SJSA1 (cell line): ENCODE data around the gene SUPT3H. TPM values are rescaled to one million over a fixed set of nuclear protein-coding genes. Genes with fewer than 3 reads are reported as not detected.
A peak's percentile ranks its signal among the peaks of the same experiment; 100 is the strongest.

Experiments
- DNase-seq, 2 experiments: peaks; one replicate each; pipeline ENCODE4 v3.0.0-alpha.2; 2015 to 2020; ENCODE audit warnings: low spot score in 2 of 2, low read depth in 1 of 2
- H3K27ac ChIP-seq: fragments of 250-450 bp; sonication (Bioruptor Pico); 2 replicates; pipeline ENCODE4 v1.5.1; 2020; ENCODE audit warnings: mild to moderate bottlenecking, moderate library complexity
- H3K27me3 ChIP-seq: fragments of 250-450 bp; sonication (Bioruptor Pico); replicated peaks from 2 replicates; pipeline ENCODE4 v1.5.1; 2020; ENCODE audit warnings: mild to moderate bottlenecking, moderate library complexity
- H3K36me3 ChIP-seq: fragments of 250-450 bp; sonication (Bioruptor Pico); 2 replicates; pipeline ENCODE4 v1.5.1; 2020; ENCODE audit warnings: mild to moderate bottlenecking
- H3K4me1 ChIP-seq: fragments of 250-450 bp; sonication (Bioruptor Pico); replicated peaks from 2 replicates; pipeline ENCODE4 v1.6.1; 2021; ENCODE audit warnings: mild to moderate bottlenecking
- H3K4me3 ChIP-seq: fragments of 250-450 bp; sonication (Bioruptor Pico); 2 replicates; pipeline ENCODE4 v1.5.1; 2020; ENCODE audit warnings: mild to moderate bottlenecking
- H3K9me3 ChIP-seq: fragments of 250-450 bp; sonication (Bioruptor Pico); replicated peaks from 2 replicates; pipeline ENCODE4 v1.5.1; 2020; ENCODE audit warnings: mild to moderate bottlenecking
- total RNA-seq: library from RNA; depleted of rRNA; stranded (reverse); fragments of >200 nt; shearing (Covaris generic); gene quantifications from 2 replicates; pipeline ENCODE4 v1.2.3, GENCODE V29; 2014

Gene SUPT3H
- total RNA-seq, 1 experiment from 2014 or later, result 6.7 TPM

DNA sequence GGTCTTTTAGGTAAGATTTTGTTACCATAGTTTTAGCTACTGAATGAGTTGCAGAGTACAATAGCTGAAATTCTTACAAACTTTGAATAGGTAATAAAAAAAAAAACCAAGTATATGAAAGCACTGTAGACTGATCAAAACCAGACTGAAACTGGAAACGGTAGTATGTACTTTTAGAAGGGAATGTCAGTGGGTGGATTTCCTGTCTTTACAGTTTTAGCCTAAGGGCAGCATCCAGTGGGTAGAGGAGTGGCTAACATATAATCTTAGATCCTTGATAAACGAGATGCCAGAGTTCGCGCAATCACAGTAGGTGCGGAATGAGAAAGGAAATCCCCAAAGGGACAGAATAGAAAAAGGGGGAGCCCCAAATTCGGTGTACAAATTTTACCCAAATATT lies 435.5 kb downstream of the SUPT3H start:
- no peaks in the 10 kb centered on the region for H3K4me1 ChIP-seq
- no peak for DNase-seq

DNA sequence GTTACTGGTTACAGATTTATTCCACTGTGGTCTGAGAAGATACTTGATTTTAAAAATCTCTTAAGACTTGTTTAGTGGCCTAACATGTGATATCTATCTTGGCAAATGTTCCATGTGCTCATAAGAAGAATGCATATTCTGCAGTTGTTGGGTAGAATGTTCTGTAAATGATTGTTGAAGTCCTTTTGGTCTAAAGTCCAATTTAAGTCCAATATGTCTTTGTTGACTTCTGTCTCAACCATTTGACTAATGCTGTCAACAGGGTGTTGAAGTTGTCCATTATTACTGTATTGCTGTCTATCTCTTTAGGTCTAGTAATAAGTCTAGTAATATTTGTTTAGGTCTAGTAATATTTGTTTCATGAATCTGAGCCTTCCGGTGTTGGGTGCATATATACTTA lies 437.4 kb downstream of the SUPT3H start:
- no peaks in the 10 kb centered on the region for H3K9me3 ChIP-seq
- no peak overlapping the region for H3K27ac ChIP-seq
- H3K4me3 ChIP-seq, result no peak overlapping the region
- no peaks in the 10 kb centered on the region for H3K36me3 ChIP-seq
- H3K27me3 ChIP-seq, result no peaks in the 10 kb centered on the region
- no peak for DNase-seq
- H3K4me1 ChIP-seq, result no peaks in the 10 kb centered on the region

More for the DNA sequence above, 435.5 kb downstream of the SUPT3H start:
- no peaks in the 10 kb centered on the region for H3K27me3 ChIP-seq
- H3K36me3 ChIP-seq, result no peaks in the 10 kb centered on the region
- H3K4me3 ChIP-seq, result no peak overlapping the region
- H3K9me3 ChIP-seq, result no peaks in the 10 kb centered on the region
- H3K27ac ChIP-seq, result no peak overlapping the region

DNA sequence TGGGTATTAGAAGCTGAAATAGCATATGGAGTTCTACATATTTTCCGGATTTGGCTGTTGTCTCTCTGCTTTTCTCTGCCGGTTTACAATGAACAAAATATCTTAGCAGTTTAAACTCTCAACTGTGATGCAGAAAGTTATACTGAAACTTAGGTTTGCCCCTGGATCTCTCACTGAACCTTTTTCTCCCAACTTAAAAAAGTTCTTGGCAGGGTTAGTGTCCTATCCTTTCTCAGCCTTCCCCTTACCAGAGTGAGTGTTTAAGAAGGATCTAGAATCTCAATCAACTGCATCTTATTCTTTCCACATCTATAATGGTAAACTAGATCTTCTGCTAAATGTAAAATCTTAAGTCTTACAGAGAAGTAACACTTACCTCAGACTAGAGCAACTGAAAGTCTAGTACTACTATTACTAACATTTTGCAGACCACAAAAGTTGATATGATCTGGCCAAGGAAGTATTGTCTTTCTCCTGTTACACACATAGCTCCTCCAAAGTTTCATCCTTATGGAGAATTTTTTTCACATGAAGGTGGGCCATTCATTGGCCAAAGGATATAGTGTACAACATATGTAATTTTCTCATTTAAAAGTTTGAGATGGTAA lies 441.9 kb downstream of the SUPT3H start:
- Histone ChIP-seq H3K4me1 (no peaks in the 10 kb centered on the region), H3K4me3 (no peak overlapping the region), H3K9me3 (no peaks in the 10 kb centered on the region), H3K27ac (no peak overlapping the region), H3K27me3 (no peaks in the 10 kb centered on the region), H3K36me3 (no peaks in the 10 kb centered on the region)
- no peak for DNase-seq

- H3K27me3 ChIP-seq, result no peaks in the 10 kb centered on the region
- no peaks in the 10 kb centered on the region for H3K36me3 ChIP-seq
- H3K4me3 ChIP-seq, result no peak overlapping the region
- no peaks in the 10 kb centered on the region for H3K4me1 ChIP-seq
- no peak for DNase-seq
- no peak overlapping the region for H3K27ac ChIP-seq
- H3K9me3 ChIP-seq, result no peaks in the 10 kb centered on the region
These were observed 444.6 kb downstream of the SUPT3H start for GRCh38 chr6:44933108-44933507.

GRCh38 chr6:44932651-44933091 lies 445.1 kb downstream of the SUPT3H start:
- no peak for DNase-seq
- Histone ChIP-seq H3K27ac (no peak overlapping the region), H3K4me1 (no peaks in the 10 kb centered on the region), H3K4me3 (no peak overlapping the region), H3K36me3 (no peaks in the 10 kb centered on the region), H3K9me3 (no peaks in the 10 kb centered on the region), H3K27me3 (no peaks in the 10 kb centered on the region)

- no peaks in the 10 kb centered on the region for H3K9me3 ChIP-seq
- H3K27me3 ChIP-seq, result no peaks in the 10 kb centered on the region
- no peak overlapping the region for H3K4me3 ChIP-seq
- no peaks in the 10 kb centered on the region for H3K36me3 ChIP-seq
- H3K4me1 ChIP-seq, result no peaks in the 10 kb centered on the region
- no peak overlapping the region for H3K27ac ChIP-seq
- no peak for DNase-seq
These were observed 446.3 kb downstream of the SUPT3H start for GRCh38 chr6:44931385-44931784.

GRCh38 chr6:44926556-44926955 lies 451.2 kb downstream of the SUPT3H start:
- DNase-seq, result no peak

DNA sequence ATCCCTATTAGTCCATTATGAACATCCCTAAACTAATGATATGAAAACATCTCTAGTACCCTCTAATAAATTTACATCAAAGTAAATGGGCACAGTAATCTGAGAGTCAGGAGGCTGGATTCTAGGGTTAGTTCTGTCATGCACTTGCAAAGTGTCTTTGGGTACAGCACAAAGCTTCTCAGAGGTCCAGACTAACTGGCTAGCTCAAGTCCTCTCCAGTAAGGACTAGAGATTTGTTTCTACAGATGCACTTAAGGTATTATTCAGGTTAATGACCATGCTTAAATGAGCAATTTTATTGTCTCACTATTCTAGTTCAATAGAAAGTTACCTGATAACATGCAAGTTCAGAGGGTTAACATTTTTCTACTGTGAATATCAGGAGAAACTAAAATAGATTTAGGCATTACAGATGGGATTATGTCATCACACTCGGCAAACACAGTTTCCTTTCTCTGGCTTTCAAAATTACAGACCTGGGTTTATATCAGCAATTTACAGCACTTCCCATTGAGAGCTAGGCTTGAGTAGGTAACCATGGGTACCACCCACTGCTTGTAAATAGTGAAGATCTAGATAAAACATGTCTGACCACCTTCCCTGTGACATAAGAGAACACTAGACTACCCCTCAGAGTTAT lies 452.5 kb downstream of the SUPT3H start:
- H3K27me3 ChIP-seq, result 0 out of 2 replicates have a peak, but pooled peaks cover 2% of the 10 kb centered on the region
- no peak overlapping the region for H3K4me3 ChIP-seq
- no peak overlapping the region for H3K27ac ChIP-seq
- DNase-seq, result no peak
- H3K4me1 ChIP-seq, result peaks cover 7% of the 10 kb centered on the region
- no peaks in the 10 kb centered on the region for H3K36me3 ChIP-seq
- no peaks in the 10 kb centered on the region for H3K9me3 ChIP-seq

More at GRCh38 chr6:44926556-44926955, 451.2 kb downstream of the SUPT3H start:
- H3K27me3 ChIP-seq, result 0 out of 2 replicates have a peak, but pooled peaks cover 2% of the 10 kb centered on the region
- H3K4me1 ChIP-seq, result no peaks in the 10 kb centered on the region
- no peaks in the 10 kb centered on the region for H3K9me3 ChIP-seq
- H3K36me3 ChIP-seq, result no peaks in the 10 kb centered on the region
- H3K27ac ChIP-seq, result no peak overlapping the region
- H3K4me3 ChIP-seq, result no peak overlapping the region

DNA sequence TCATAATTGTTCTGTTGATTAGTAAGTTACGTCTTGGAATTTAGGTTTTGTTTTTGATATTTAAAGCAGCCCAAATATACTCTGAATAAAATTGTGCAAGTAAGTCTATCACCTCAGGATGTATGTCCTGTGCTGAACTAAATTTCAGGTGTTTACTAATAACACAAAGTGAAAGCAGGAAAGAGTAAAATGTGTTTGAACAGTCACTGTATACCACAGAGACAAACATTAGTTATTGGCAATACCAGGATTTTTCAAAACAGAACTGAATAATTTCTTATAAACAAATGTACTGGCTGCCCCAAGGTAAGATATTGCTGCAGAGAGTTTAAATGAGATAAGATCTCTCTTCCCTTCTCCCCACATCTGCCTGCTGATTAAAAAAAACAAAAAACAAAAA lies 454.3 kb downstream of the SUPT3H start:
- no peak overlapping the region for H3K27ac ChIP-seq
- H3K4me1 ChIP-seq, result peaks cover 7% of the 10 kb centered on the region
- 0 out of 2 replicates have a peak, but pooled peaks cover 2% of the 10 kb centered on the region for H3K27me3 ChIP-seq
- no peak for DNase-seq
- H3K36me3 ChIP-seq, result no peaks in the 10 kb centered on the region
- H3K4me3 ChIP-seq, result no peak overlapping the region
- H3K9me3 ChIP-seq, result no peaks in the 10 kb centered on the region

DNA sequence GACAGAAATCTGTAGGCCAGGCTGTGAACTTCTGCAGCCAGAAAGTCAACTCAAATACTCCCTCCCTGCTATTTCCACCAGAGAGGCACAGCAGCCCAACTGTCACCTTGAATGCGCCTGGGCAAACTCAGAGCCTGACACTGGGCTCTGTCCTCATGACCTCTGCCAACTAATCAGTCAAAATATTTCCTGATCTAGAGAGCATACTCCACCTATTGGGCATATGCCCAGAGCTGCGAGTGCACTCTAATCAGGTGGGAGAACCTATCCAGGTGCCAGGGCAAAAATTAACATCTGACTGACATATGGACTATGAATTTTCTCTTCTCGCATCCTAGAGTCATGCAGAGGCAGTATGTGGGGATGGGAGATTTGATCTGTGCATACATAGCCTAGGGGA lies 455.9 kb downstream of the SUPT3H start:
- no peaks in the 10 kb centered on the region for H3K36me3 ChIP-seq
- no peak overlapping the region for H3K27ac ChIP-seq
- DNase-seq, result no peak
- no peak overlapping the region for H3K4me3 ChIP-seq
- peaks cover 7% of the 10 kb centered on the region for H3K4me1 ChIP-seq
- no peaks in the 10 kb centered on the region for H3K9me3 ChIP-seq
- 0 out of 2 replicates have a peak, but pooled peaks cover 2% of the 10 kb centered on the region for H3K27me3 ChIP-seq

DNA sequence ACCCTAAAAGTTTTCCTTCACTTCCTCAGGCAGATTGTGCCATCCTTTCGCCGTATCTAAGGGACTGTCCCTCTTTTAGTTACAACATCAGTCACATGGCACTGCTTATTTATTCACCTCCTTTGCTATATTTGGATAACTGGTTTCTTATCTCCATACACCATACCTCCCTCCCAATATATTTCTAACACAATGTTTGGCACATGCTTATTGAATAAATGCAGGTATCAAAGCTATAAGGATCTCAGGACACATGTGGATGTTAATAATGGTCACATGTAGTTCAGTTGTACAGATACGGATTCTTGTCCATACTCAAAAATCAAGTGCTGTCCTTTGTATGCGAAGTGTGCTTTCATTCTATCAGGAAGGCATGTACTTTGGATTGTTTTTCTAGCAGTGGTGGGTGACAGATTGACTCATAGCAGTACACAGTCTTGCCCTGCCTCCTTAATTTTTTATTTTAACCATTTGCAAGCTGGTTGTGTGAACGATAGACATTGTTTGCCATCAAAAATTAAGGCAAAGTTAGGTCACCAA lies 456.7 kb downstream of the SUPT3H start:
- Histone ChIP-seq H3K4me1 (peaks cover 7% of the 10 kb centered on the region), H3K27ac (no peak overlapping the region), H3K9me3 (no peaks in the 10 kb centered on the region), H3K36me3 (no peaks in the 10 kb centered on the region), H3K4me3 (no peak overlapping the region), H3K27me3 (0 out of 2 replicates have a peak, but pooled peaks cover 2% of the 10 kb centered on the region)
- DNase-seq, result peak in 1 of 2 experiments; percentile 9

DNA sequence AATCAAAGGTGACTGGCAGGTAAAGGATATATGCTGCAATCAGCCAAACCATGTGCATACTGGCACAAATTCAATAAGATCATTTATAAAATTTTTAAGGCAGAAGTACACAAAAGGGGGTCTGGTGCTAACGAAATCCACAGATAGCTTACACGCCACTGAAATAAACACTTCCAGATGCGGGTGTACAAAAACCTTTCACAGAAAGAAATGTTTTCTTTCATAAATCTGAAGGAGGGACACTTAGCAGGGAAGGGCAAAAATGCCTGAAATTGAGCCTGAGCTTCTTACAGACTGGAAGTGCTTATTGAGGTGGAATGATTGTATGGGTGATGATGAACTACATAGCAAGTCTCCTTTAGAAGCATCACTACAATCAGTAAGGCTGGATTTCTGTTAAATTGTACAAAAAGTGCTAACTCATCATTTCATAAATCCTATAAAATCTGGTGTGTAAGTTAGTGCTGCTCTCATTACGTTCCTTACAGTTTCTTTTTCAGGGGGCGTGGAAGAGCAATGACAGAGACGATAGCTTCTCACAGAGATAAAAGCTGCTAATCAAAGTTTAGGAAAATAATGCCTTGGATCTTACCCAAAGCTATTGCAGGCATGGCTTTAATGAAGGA lies 458.9 kb downstream of the SUPT3H start:
- Histone ChIP-seq H3K4me1 (peaks cover 7% of the 10 kb centered on the region), H3K27me3 (no peaks in the 10 kb centered on the region), H3K36me3 (no peaks in the 10 kb centered on the region), H3K4me3 (no peak overlapping the region), H3K9me3 (no peaks in the 10 kb centered on the region), H3K27ac (no peak overlapping the region)
- no peak for DNase-seq

GRCh38 chr6:44917430-44917829 lies 460.3 kb downstream of the SUPT3H start:
- peaks cover 7% of the 10 kb centered on the region for H3K4me1 ChIP-seq
- DNase-seq, result no peak
- no peaks in the 10 kb centered on the region for H3K27me3 ChIP-seq
- no peaks in the 10 kb centered on the region for H3K36me3 ChIP-seq
- no peaks in the 10 kb centered on the region for H3K9me3 ChIP-seq
- H3K4me3 ChIP-seq, result no peak overlapping the region
- H3K27ac ChIP-seq, result no peak overlapping the region

GRCh38 chr6:44915111-44915510 lies 462.6 kb downstream of the SUPT3H start:
- no peak for DNase-seq
- H3K27ac ChIP-seq, result no peak overlapping the region
- H3K4me3 ChIP-seq, result no peak overlapping the region
- H3K36me3 ChIP-seq, result no peaks in the 10 kb centered on the region
- H3K9me3 ChIP-seq, result no peaks in the 10 kb centered on the region
- no peaks in the 10 kb centered on the region for H3K27me3 ChIP-seq
- no peaks in the 10 kb centered on the region for H3K4me1 ChIP-seq
